IPS-NIHi11 (cell line): Measurements from ENCODE around the gene TRAF3IP3.

Experiments used
- DNase-seq: peaks from one replicate; pipeline ENCODE4 v3.0.0; 2012; ENCODE audit warnings: mixed read lengths, low spot score

Gene TRAF3IP3

GRCh38 chr1:209755926-209756614 is at the start of gene TRAF3IP3:
TRAF3IP3 (plus strand) TSS chr1:209756053; CDS start chr1:209760040, 3,987 bp downstream.
- DNase-seq, result no peak

GRCh38 chr1:209706622-209707021 is 49.2 kb upstream of the TRAF3IP3 start:
- no peak for DNase-seq

- DNase-seq, result no peak
Measured at GRCh38 chr1:209707308-209707707, 48.5 kb upstream of the TRAF3IP3 start.

GRCh38 chr1:209708297-209708696 is 47.6 kb upstream of the TRAF3IP3 start:
- DNase-seq, result no peak

GRCh38 chr1:209710093-209710492 is 45.8 kb upstream of the TRAF3IP3 start:
- no peak for DNase-seq

- no peak for DNase-seq
Measured at GRCh38 chr1:209710847-209711246, 45.0 kb upstream of the TRAF3IP3 start.

GRCh38 chr1:209714338-209714737 is 41.5 kb upstream of the TRAF3IP3 start:
- DNase-seq, result no peak

GRCh38 chr1:209715314-209715713 is 40.5 kb upstream of the TRAF3IP3 start:
- DNase-seq, result no peak

- DNase-seq, result no peak
Measured at GRCh38 chr1:209717818-209718217, 38.0 kb upstream of the TRAF3IP3 start.

- DNase-seq, result no peak
Measured at GRCh38 chr1:209720326-209720725, 35.5 kb upstream of the TRAF3IP3 start.

GRCh38 chr1:209720826-209721225 is 35.0 kb upstream of the TRAF3IP3 start:
- no peak for DNase-seq

- no peak for DNase-seq
Measured at GRCh38 chr1:209721323-209721722, 34.5 kb upstream of the TRAF3IP3 start.

- no peak for DNase-seq
Measured at GRCh38 chr1:209723265-209723664, 32.6 kb upstream of the TRAF3IP3 start.

- no peak for DNase-seq
Measured at GRCh38 chr1:209723756-209724693, 31.8 kb upstream of the TRAF3IP3 start.

GRCh38 chr1:209727286-209727685 is 28.6 kb upstream of the TRAF3IP3 start:
- DNase-seq, result no peak

GRCh38 chr1:209727785-209728184 is 28.1 kb upstream of the TRAF3IP3 start:
- DNase-seq, result no peak

GRCh38 chr1:209728466-209728865 is 27.4 kb upstream of the TRAF3IP3 start:
- DNase-seq, result no peak

- no peak for DNase-seq
Measured at GRCh38 chr1:209729436-209729835, 26.4 kb upstream of the TRAF3IP3 start.

GRCh38 chr1:209732725-209733124 is 23.1 kb upstream of the TRAF3IP3 start:
- DNase-seq, result no peak

GRCh38 chr1:209733409-209734192 is 22.3 kb upstream of the TRAF3IP3 start:
- DNase-seq, result no peak

- no peak for DNase-seq
Measured at GRCh38 chr1:209736490-209737117, 19.2 kb upstream of the TRAF3IP3 start.

- no peak for DNase-seq
Measured at GRCh38 chr1:209737118-209737505, 18.7 kb upstream of the TRAF3IP3 start.
